Measurements from ENCODE around the gene HDAC4. TPM values are rescaled to one million over a fixed set of nuclear protein-coding genes. Genes with fewer than 3 reads are reported as not detected.

Gene HDAC4
- total and polyA plus RNA-seq, 12 donors = 3.7 to 40.0 (median 25.5) TPM

GRCh38 chr2:239167766-239168444 is 232.9 kb downstream of the HDAC4 start:
- peak in 1 of 8 donors; percentile 33 for ATAC-seq
- no peak for DNase-seq
- no peak for TF ChIP-seq CTCF (IDR thresholded peaks at IDR 0.05)

GRCh38 chr2:239167011-239167673 is 233.7 kb downstream of the HDAC4 start:
- no peaks in the 10 kb centered on the region for H3K27me3 ChIP-seq
- peaks cover 0 to 71% (median 16%) of the 10 kb centered on the region in 9 donors for H3K36me3 ChIP-seq
- peaks cover 0 to 18% (median 13%) of the 10 kb centered on the region in 11 donors for H3K9me3 ChIP-seq
- no peak for TF ChIP-seq CTCF (IDR thresholded peaks at IDR 0.05)
- H3K27ac ChIP-seq = peak overlapping the region in 1 of 10 donors; percentile 22
- WGBS, 2 donors = 85 to 89% methylated on average over 15 of the region's 15 CpGs
- no peak overlapping the region for H3K4me3 ChIP-seq
- intact Hi-C loops (cut with DNase I) = no loop called here
- ATAC-seq (peak in 4 of 8 donors; percentile 17 to 38 (median 32)), DNase-seq (no peak)
- H3K4me1 ChIP-seq = peaks cover 0 to 33% (median 6%) of the 10 kb centered on the region in 9 donors

More at GRCh38 chr2:239167766-239168444, 232.9 kb downstream of the HDAC4 start:
- peaks cover 0 to 26% (median 20%) of the 10 kb centered on the region in 11 donors for H3K9me3 ChIP-seq
- 96% methylated on average over 26 of the region's 26 CpGs for WGBS, 2 donors
- no peaks in the 10 kb centered on the region for H3K27me3 ChIP-seq
- intact Hi-C loops (cut with DNase I) = no loop called here
- H3K4me1 ChIP-seq = peaks cover 0 to 33% (median 6%) of the 10 kb centered on the region in 9 donors
- H3K27ac ChIP-seq = no peak overlapping the region
- H3K4me3 ChIP-seq = no peak overlapping the region
- peaks cover 0 to 71% (median 16%) of the 10 kb centered on the region in 9 donors for H3K36me3 ChIP-seq

GRCh38 chr2:239166201-239166834 is 234.5 kb downstream of the HDAC4 start:
- Histone ChIP-seq H3K9me3 (peaks cover 0 to 10% (median 5%) of the 10 kb centered on the region in 11 donors), H3K4me1 (peaks cover 0 to 33% (median 6%) of the 10 kb centered on the region in 9 donors), H3K4me3 (no peak overlapping the region), H3K27ac (peak overlapping the region in 2 of 10 donors; percentile 22 to 28), H3K27me3 (no peaks in the 10 kb centered on the region), H3K36me3 (peaks cover 0 to 73% (median 11%) of the 10 kb centered on the region in 9 donors)
- no peak for TF ChIP-seq CTCF (IDR thresholded peaks at IDR 0.05)
- no peak for DNase-seq
- intact Hi-C loops (cut with DNase I) = no loop called here
- peak in 3 of 8 donors; percentile 19 to 41 (median 36) for ATAC-seq
- WGBS, 2 donors = 68 to 69% methylated on average over 17 of the region's 17 CpGs

- no peak overlapping the region for H3K27ac ChIP-seq
Observed at GRCh38 chr2:239165206-239165831, 235.5 kb downstream of the HDAC4 start.

More at GRCh38 chr2:239165206-239165831, 235.5 kb downstream of the HDAC4 start:
- Histone ChIP-seq H3K36me3 (peaks cover 0 to 73% (median 13%) of the 10 kb centered on the region in 9 donors), H3K4me1 (peaks cover 0 to 33% (median 6%) of the 10 kb centered on the region in 9 donors), H3K9me3 (no peaks in the 10 kb centered on the region), H3K4me3 (no peak overlapping the region), H3K27me3 (no peaks in the 10 kb centered on the region)
- DNase-seq (no peak), ATAC-seq (peak in 2 of 8 donors; percentile 18 to 22)
- WGBS, 2 donors = 89 to 92% methylated on average over 19 of the region's 19 CpGs
- intact Hi-C loops (cut with DNase I) = no loop called here
- no peak for TF ChIP-seq CTCF (IDR thresholded peaks at IDR 0.05)
